ENCODE results near the gene ASIP. TPM values are rescaled to one million over a fixed set of nuclear protein-coding genes. Genes with fewer than 3 reads are reported as not detected.
"Not testable (repeated sequence)": the region's sequence is repeated elsewhere in the genome, so short reads cannot be mapped to it uniquely, and the experiment has no call there.

Gene ASIP
- total RNA-seq, 1 experiment from 2014 or later: not detected

GRCh38 chr20:34282041-34282440 is 40.8 kb downstream of the ASIP start:
- no peak for DNase-seq (ENCODE audit: extremely low read depth, low read depth)

- no peak for DNase-seq (ENCODE audit: extremely low read depth, low read depth)
Measured at GRCh38 chr20:34283844-34284243, 42.6 kb downstream of the ASIP start.

- no peak for DNase-seq (ENCODE audit: extremely low read depth, low read depth)
Measured at GRCh38 chr20:34285450-34285849, 44.2 kb downstream of the ASIP start.

- DNase-seq (ENCODE audit: extremely low read depth, low read depth): not testable (repeated sequence)
Measured at GRCh38 chr20:34287500-34287899, 46.3 kb downstream of the ASIP start.

- DNase-seq (ENCODE audit: extremely low read depth, low read depth): no peak
Measured at GRCh38 chr20:34290471-34290870, 49.2 kb downstream of the ASIP start.

- no peak for DNase-seq (ENCODE audit: extremely low read depth, low read depth)
Measured at GRCh38 chr20:34292496-34292895, 51.3 kb downstream of the ASIP start.

- no peak for DNase-seq (ENCODE audit: extremely low read depth, low read depth)
Measured at GRCh38 chr20:34293119-34293518, 51.9 kb downstream of the ASIP start.

- DNase-seq (ENCODE audit: extremely low read depth, low read depth): no peak
Measured at GRCh38 chr20:34293589-34293988, 52.4 kb downstream of the ASIP start.

GRCh38 chr20:34294563-34294962 is 53.3 kb downstream of the ASIP start:
- DNase-seq (ENCODE audit: extremely low read depth, low read depth): no peak

GRCh38 chr20:34295284-34295683 is 54.1 kb downstream of the ASIP start:
- no peak for DNase-seq (ENCODE audit: extremely low read depth, low read depth)

- DNase-seq (ENCODE audit: extremely low read depth, low read depth): no peak
Measured at GRCh38 chr20:34296468-34296867, 55.2 kb downstream of the ASIP start.

GRCh38 chr20:34298294-34298784 is 57.1 kb downstream of the ASIP start:
- DNase-seq (ENCODE audit: extremely low read depth, low read depth): not testable (repeated sequence)

- DNase-seq (ENCODE audit: extremely low read depth, low read depth): no peak
Measured at GRCh38 chr20:34299556-34300255, 58.5 kb downstream of the ASIP start.

- no peak for DNase-seq (ENCODE audit: extremely low read depth, low read depth)
Measured at GRCh38 chr20:34300256-34300806, 59.1 kb downstream of the ASIP start.

GRCh38 chr20:34300809-34301586 is 59.8 kb downstream of the ASIP start:
- DNase-seq (ENCODE audit: extremely low read depth, low read depth): no peak

- DNase-seq (ENCODE audit: extremely low read depth, low read depth): no peak
Measured at GRCh38 chr20:34301587-34302311, 60.5 kb downstream of the ASIP start.

GRCh38 chr20:34302312-34302722 is 61.1 kb downstream of the ASIP start:
- DNase-seq (ENCODE audit: extremely low read depth, low read depth): peak; percentile 11

GRCh38 chr20:34302723-34303533 is 61.7 kb downstream of the ASIP start, which contains the start of gene AHCY:
TSS of gene AHCY (minus strand) at chr20:34303355. CDS start at chr20:34303270, 85 bp downstream.
- peak; percentile 97 for DNase-seq (ENCODE audit: extremely low read depth, low read depth)

- DNase-seq (ENCODE audit: extremely low read depth, low read depth): no peak
Measured at GRCh38 chr20:34305333-34306230, 64.4 kb downstream of the ASIP start.
